ENCODE data around the gene TKT. TPM values are rescaled to one million over a fixed set of nuclear protein-coding genes. Genes with fewer than 3 reads are reported as not detected.
A peak's percentile ranks its signal among the peaks of the same experiment; 100 is the strongest.

Gene TKT
- total RNA-seq, 1 experiment from 2014 or later, result 650 TPM

GRCh38 chr3:53219895-53220483 lies 35.8 kb downstream of the TKT start:
- peaks cover 5 to 25% (median 12%) of the 10 kb centered on the region in 3 experiments; a peak in 6 of 7 replicates for H3K36me3 Mint-ChIP-seq (ENCODE audit: insufficient read depth in 1 of 3, low read depth in 3 of 3)
- H4K91ac ChIP-seq (ENCODE audit: insufficient read length, low read depth, low read length), result no peak overlapping the region
- no peak overlapping the region for H2BK20ac ChIP-seq (ENCODE audit: low read depth, low read length, poor library complexity, severe bottlenecking)

More at GRCh38 chr3:53219895-53220483, 35.8 kb downstream of the TKT start:
- Histone ChIP-seq H3K79me2 (ENCODE audit: insufficient read depth, low read length) (no peaks in the 10 kb centered on the region), H3K79me1 (ENCODE audit: insufficient read depth, low read depth, low read length, poor library complexity, severe bottlenecking) (no peaks in the 10 kb centered on the region), H4K5ac (ENCODE audit: insufficient read length, low read depth, low read length) (no peak overlapping the region), H3T11ph (ENCODE audit: low read length) (no peak overlapping the region), H2AK5ac (ENCODE audit: insufficient read length, low read length) (no peak overlapping the region), H2BK120ac (ENCODE audit: low read depth, low read length, poor library complexity, severe bottlenecking) (no peak overlapping the region), H3K9me3 (ENCODE audit: control insufficient read depth, low read depth, low read length) (no peaks in the 10 kb centered on the region), H2BK12ac (ENCODE audit: insufficient read length, low read depth, low read length) (no peak overlapping the region), H3K27ac (ENCODE audit: insufficient read length, low read depth, low read length) (no peak overlapping the region), H3K4me1 (ENCODE audit: insufficient read depth, low read length) (no peaks in the 10 kb centered on the region; the same call in 1 of the 2 replicates), H3K9ac (ENCODE audit: extremely low read depth, insufficient read length, low read length) (no peak overlapping the region), H3K18ac (ENCODE audit: insufficient read length, low read depth, low read length) (no peak overlapping the region), H2BK5ac (ENCODE audit: insufficient read length, low read length) (no peak overlapping the region), H3K23me2 (ENCODE audit: insufficient read length, low read depth, low read length, poor library complexity, severe bottlenecking) (no peaks in the 10 kb centered on the region), H4K20me1 (ENCODE audit: control insufficient read depth, insufficient read depth, insufficient read length) (no peaks in the 10 kb centered on the region), H4K8ac (replicated peaks; ENCODE audit: insufficient read length, low read depth, low read length) (no peak overlapping the region), H3K4me2 (ENCODE audit: insufficient read depth, insufficient read length, low read length) (no peak overlapping the region), H3K23ac (ENCODE audit: insufficient read length, low read depth, low read length) (no peak overlapping the region), H3K27me3 (ENCODE audit: insufficient read depth, low read length) (no peaks in the 10 kb centered on the region), H2AFZ (ENCODE audit: low read length) (no peak overlapping the region), H3K56ac (ENCODE audit: insufficient read length, low read depth, low read length) (no peak overlapping the region), H3K14ac (ENCODE audit: insufficient read depth, low read length) (no peak overlapping the region), H3K4ac (ENCODE audit: low read depth, low read length) (no peak overlapping the region), H2BK15ac (ENCODE audit: low read depth, low read length) (no peak overlapping the region)
- no CpG with 5 or more reads among the region's 10 CpGs for WGBS (ENCODE audit: extremely low coverage, insufficient read length, low lambda C conversion rate)
- no peaks in the 10 kb centered on the region for H3K9me3 Mint-ChIP-seq
- H3K4me1 Mint-ChIP-seq, result peaks cover 0 to 5% of the 10 kb centered on the region in 2 experiments
- H3K27ac Mint-ChIP-seq, result no peak overlapping the region
- H3K4me3 Mint-ChIP-seq, result no peak overlapping the region
- TF ChIP-seq, protein P1, sequence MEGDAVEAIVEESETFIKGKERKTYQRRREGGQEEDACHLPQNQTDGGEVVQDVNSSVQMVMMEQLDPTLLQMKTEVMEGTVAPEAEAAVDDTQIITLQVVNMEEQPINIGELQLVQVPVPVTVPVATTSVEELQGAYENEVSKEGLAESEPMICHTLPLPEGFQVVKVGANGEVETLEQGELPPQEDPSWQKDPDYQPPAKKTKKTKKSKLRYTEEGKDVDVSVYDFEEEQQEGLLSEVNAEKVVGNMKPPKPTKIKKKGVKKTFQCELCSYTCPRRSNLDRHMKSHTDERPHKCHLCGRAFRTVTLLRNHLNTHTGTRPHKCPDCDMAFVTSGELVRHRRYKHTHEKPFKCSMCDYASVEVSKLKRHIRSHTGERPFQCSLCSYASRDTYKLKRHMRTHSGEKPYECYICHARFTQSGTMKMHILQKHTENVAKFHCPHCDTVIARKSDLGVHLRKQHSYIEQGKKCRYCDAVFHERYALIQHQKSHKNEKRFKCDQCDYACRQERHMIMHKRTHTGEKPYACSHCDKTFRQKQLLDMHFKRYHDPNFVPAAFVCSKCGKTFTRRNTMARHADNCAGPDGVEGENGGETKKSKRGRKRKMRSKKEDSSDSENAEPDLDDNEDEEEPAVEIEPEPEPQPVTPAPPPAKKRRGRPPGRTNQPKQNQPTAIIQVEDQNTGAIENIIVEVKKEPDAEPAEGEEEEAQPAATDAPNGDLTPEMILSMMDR (conservative IDR thresholded peaks at IDR 0.05), result peak; percentile 98
- peaks cover 6% of the 10 kb centered on the region for H3K27me3 Mint-ChIP-seq (ENCODE audit: low read depth)
- peak; percentile 95 for DNase-seq
